HG02973 (cell line): ENCODE measurements around the gene TSC22D4.

Source experiments
- ATAC-seq: cut with Tn5 transposase; IDR thresholded peaks from one replicate; pipeline ENCODE4 v1.9.1; 2021; ENCODE audit warnings: moderate library complexity; ENCODE audit not compliant: unreplicated experiment

TSC22D4 gene

DNA sequence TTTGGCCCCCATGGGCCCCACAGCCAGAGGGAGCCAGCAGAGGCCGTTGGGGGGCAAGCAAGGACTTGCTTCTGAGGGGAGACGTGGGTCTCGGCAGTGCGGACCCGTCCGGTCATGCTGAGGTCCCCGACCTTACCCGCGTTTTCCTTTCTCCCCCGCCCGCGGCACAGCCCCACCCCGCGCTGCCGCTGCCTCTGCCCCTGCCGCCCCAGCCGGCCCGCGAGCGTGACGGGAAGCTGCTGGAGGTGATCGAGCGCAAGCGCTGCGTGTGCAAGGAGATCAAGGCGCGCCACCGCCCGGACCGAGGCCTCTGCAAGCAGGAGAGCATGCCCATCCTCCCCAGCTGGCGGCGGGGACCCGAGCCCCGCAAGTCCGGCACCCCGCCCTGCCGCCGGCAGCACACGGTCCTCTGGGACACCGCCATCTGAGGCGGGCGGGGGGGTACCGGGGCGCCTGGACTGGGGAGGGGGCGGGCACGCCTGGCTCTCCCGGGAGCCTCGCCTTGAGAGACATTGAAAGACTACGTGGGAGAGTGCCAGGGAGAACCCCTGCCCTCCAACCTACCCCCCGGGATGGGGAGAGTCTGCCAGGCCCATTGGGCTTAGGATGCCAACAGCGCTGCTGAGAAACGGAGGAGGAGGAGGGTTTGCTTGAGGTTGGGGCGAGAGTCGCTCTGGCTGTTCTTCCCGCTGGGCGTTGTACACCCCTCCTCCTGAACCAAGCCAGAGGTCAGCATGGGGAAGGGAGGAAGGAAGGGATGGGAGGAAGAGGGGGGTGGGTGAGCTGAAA, 14.7 kb upstream of the TSC22D4 start:
- no peak for ATAC-seq

DNA sequence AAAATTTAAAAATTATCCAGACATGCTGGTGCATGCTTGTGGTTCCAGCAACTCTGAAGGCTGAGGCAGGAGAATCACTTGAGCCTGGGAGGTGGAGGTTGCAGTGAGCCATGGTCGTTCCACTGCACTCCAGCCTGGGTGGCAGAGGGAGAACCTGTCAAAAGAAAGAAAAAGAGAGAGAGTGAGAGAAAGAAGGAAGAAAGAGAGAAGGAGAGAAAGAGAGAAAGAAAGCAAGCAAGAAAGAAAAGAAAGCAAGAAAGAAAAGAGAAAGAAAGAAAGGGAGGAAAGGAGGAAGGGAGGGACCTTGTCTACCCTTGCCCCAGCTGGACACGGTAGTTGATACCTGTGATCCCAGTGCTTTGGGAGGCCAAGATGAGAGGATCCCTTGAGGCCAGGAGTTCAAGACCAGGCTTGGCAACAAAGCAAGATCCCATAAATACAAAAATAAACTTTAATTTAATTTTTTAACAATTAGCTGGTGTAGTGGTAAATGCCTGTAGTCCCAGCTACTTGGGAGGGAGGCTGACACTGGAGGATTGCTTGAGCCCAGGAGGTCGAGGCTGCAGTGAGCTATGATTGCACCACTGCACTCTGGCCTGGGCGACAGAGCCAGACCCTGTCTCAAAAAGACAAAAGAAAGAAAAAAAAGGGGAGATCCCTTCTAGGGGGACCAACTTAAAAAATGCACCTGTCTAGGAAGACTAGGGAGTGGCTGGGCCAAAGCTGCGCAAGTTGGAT, 13.9 kb upstream of the TSC22D4 start:
- no peak for ATAC-seq

DNA sequence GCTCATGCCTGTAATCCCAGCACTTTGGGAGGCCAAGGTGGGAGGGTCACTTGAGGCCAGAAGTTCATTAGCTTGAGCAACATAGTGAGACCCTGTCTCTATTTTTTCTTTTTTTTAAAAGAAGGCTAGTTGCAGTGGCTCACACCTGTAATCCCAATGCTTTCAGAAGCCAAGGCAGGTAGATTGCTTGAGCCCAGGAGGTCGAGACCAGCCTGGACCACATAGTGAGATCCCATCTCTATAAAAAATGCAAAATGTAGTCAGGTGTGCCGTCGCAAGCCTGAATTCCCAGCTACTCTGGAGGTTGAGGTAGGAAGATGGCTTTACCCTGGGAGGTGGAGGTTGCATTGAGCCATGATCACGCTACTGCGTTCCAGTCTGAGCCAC, 12.2 kb upstream of the TSC22D4 start:
- no peak for ATAC-seq

DNA sequence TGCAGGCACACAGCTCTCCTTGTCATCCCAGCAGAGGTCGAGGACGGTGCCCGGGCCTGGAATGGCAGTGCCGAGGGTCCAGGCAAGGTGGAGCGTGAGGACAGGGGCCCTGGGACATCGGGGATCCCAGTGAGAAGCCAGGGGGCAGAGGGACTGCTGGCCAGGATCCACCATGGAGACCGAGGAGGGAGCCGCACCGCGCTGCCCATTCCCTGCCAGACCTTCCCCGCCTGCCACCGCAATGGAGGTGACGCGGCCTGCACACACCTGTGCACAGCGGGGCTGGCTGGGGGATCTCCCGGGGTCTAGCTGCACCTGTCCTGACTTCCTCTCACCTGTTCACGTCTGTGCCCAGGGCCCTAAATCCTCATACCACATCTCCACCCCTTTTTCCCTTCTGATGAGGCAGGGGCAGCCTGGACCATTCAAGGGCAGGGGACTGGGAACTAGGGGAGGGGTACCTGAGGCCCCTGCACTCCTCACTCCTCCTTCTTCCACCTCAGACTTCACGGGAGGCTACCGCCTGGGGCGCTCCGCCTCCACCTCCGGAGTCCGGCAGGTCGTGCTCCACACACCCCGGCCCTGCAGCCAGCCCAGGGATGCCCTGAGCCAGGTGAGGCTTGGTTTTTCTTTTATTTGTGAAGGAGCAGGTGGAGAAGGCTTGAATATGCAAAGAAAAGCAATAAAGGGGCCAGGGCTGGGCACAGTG, 11.6 kb upstream of the TSC22D4 start:
- ATAC-seq: no peak

- ATAC-seq: no peak
These were observed 10.8 kb upstream of the TSC22D4 start for GRCh38 chr7:100489824-100490223.

- ATAC-seq: no peak
These were observed 10.1 kb upstream of the TSC22D4 start for GRCh38 chr7:100489121-100489520.

- ATAC-seq: no peak
These were observed 9.5 kb upstream of the TSC22D4 start for GRCh38 chr7:100488333-100489095.

GRCh38 chr7:100486753-100487446, 7.9 kb upstream of the TSC22D4 start:
- ATAC-seq: no peak

DNA sequence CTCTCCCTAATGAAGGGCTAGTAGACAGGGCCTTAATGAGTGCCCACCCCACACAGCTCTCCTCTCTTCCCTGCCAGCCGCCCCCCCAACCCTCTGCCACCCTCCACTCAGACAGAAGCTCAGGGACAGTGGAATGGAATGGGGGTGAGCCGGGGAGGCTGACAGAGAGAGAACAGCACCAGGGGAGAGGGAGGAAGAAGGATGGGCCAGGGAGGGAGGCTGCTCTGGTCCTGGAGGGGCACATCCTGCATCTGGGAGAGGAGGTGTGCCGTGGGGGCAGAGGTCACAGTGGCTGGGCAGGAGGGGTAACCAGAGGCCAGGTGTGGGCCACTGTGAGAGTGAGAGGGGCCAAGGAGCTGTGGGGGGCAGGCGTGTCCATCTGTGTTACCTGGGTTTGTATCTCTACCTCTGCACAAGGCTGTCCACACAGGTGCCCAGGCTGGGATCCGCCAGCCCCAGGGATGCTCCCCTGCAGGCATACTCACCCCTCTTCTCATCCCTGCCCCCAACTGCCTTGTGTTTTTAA, 7.2 kb upstream of the TSC22D4 start:
- ATAC-seq: no peak

GRCh38 chr7:100485471-100485876, 6.5 kb upstream of the TSC22D4 start:
- no peak for ATAC-seq

DNA sequence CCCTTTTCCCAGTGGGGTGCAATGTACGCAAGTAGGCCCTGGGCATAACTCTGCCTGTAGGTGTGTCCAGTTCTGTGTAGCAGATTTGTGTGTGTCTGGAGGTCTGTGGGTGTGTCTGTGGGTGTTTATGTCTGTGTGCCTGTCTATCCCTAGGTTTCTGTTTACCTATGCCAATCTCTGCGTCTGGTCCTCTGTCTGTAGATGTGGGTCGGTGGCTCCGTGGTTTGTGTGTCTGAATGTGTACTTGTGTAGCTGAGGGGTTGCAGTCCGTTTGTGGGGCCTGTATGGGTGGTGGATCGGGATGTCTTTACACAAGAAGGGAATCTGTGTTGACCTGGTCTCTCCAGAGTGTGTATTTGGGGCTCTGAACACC, 5.6 kb upstream of the TSC22D4 start:
- no peak for ATAC-seq

GRCh38 chr7:100483722-100484672, 5.0 kb upstream of the TSC22D4 start, which contains the start of gene NYAP1:
TSS of gene NYAP1 (plus strand) at chr7:100483927. CDS start at chr7:100485312, 1,385 bp downstream.
- ATAC-seq: peak; percentile 7

GRCh38 chr7:100483090-100483721, 4.2 kb upstream of the TSC22D4 start:
- peak; percentile 44 for ATAC-seq

- ATAC-seq: no peak
These were observed 3.7 kb upstream of the TSC22D4 start for GRCh38 chr7:100482728-100483089.

DNA sequence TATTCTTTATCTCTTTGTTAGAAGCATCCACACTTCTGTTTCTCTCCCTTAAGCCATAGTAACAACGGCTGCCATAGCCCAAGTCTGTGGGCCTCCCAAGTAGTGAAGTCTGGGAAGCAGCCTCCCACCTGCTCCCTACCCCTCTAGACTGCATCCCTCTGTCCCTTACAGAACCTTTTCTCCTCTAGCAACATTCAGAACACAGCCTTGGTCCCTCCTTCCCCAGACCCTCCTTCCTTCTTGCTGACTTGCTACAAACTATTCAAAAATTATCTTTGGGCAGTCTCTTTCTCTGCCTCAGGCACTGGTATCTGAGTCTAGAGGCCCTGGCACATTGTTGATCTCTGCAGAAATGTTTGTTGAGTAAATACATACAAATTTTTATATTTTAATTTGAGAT, 2.5 kb upstream of the TSC22D4 start:
- no peak for ATAC-seq

GRCh38 chr7:100477871-100478267, 1.1 kb downstream of the TSC22D4 start:
- no peak for ATAC-seq

DNA sequence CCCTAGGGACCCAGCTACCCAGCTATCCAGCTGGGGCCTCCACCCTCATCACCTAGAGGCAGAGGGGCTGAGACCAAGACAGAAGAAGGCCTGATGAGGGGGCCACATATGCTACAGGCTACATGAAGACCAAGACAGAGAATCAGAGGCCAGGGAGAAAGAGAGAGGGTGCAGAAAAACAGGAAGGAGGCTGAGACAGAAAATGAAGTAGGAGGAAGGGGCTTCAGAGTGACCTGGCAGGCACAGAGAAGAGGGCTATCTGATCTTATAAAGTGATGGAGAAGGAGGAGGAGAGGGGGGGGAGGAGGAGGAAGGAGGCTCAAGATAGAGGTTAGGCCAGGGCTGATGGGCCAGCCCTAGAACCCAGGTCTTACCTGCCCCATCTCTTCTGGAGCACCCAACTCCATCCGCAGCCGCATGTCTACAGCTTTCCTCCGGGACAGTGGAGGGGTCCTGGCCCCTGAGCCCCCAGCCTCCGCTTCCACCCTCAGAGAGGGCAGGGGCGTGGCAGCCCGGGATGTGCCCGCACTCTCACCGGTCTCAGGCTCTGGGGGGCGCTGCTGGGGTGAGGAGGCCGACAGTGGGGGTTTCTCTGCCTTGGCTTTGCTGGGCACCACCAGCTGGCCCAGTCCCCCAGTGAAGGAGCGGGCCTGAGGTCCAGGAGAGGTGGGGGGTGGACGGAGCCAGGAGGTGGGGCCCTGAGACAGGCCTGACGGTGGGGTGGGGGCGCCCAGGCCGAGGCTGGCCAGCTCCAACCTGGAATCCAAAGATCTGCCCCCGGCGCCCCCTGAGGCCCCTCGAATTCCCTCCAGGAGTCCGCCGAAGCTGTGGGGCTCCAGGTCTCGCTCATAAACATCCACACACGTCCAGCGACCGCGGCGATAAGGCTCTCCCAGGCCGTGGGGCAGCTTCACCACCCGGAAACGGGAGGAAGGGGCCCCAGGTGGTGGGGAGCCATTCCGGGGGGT, 1.8 kb downstream of the TSC22D4 start:
- no peak for ATAC-seq
